Measurements from ENCODE around the gene C10orf53.

The C10orf53 gene

GRCh38 chr10:49652421-49653272 is 26.8 kb upstream of the C10orf53 start:
- H3K36me3 ChIP-seq (ENCODE audit: control insufficient read depth, insufficient read depth, low read length), result no peaks in the 10 kb centered on the region
- no peaks in the 10 kb centered on the region for H3K9me3 ChIP-seq (ENCODE audit: control insufficient read depth, low read length)
- no peaks in the 10 kb centered on the region for H3K27me3 ChIP-seq (replicated peaks; ENCODE audit: control insufficient read depth, insufficient read depth, low read length, poor library complexity, severe bottlenecking)
- no peaks in the 10 kb centered on the region for H3K4me1 ChIP-seq (ENCODE audit: control insufficient read depth, insufficient read depth, low read length, poor library complexity, severe bottlenecking)
- no peak overlapping the region for H3K27ac ChIP-seq (ENCODE audit: insufficient read depth, low read length, poor library complexity, severe bottlenecking)
- DNase-seq, result no peak
- H3K4me3 ChIP-seq (ENCODE audit: insufficient read depth, low read depth, low read length, poor library complexity, severe bottlenecking), result no peak overlapping the region

DNA sequence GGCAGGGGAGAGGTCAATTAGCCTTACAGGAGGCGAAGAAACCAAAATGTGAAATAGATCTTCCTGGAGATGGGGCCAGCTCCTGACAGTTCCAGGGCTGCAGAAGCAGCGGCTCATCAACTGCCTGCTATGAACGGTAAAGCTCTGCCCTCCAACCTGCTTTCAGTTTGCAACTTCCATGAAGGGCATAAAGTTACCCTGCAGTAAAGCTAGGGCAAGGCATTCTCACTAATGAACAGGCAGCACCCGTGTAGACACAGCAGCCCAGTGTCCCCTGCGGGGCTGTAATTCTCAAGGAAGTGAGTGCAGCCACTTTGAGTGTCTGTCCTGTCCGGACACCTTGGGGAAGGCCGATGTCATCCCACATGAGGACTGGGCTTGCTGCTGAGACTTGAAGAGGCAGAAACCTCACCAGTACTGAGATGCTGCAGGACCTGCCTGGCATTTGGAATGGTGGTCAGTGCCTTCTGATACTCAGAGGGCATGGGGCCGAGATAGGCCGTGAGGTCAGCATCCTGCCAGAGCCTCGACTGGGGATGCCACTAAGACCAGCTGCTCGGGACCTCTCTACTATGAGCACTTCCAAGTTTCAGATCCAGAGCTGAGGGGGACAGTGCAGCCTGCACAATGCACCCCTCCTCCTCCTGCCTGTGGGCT is 26.1 kb upstream of the C10orf53 start:
- no peak for DNase-seq
- Histone ChIP-seq H3K27me3 (replicated peaks; ENCODE audit: control insufficient read depth, insufficient read depth, low read length, poor library complexity, severe bottlenecking) (no peaks in the 10 kb centered on the region), H3K4me1 (ENCODE audit: control insufficient read depth, insufficient read depth, low read length, poor library complexity, severe bottlenecking) (no peaks in the 10 kb centered on the region), H3K27ac (ENCODE audit: insufficient read depth, low read length, poor library complexity, severe bottlenecking) (no peak overlapping the region), H3K4me3 (ENCODE audit: insufficient read depth, low read depth, low read length, poor library complexity, severe bottlenecking) (no peak overlapping the region), H3K36me3 (ENCODE audit: control insufficient read depth, insufficient read depth, low read length) (no peaks in the 10 kb centered on the region), H3K9me3 (ENCODE audit: control insufficient read depth, low read length) (no peaks in the 10 kb centered on the region)

DNA sequence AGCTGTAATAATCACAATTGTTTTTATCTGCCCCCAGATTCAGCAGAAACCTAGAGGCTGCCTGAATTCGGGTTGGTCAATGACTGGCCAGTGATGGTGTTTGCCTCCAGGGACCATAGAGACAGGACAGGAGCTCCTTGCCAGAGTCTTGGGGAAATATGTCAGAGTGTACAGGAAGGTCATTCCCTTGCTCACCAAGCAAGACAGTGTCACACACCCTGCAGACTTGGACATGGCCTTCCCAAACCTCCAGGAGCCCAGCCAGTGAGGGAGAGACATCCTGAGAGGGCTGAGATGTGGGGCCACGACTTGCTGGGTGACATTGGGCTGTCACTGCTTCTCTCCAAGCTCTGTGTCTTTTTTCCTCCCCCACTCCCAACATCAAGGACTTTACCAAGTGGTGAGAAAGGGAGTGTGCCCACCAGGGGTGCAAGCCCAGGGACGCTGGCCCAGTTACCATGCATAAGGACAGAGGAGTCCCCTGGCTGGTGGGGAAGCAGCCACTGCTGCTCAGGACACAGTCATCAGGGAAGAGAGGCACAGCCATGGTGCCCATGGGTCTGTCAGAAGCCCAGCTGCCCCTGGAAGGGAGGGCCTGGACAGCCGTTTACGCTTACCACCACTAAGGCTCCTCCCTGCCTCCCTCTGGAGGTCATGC is 25.3 kb upstream of the C10orf53 start:
- Histone ChIP-seq H3K9me3 (ENCODE audit: control insufficient read depth, low read length) (no peaks in the 10 kb centered on the region), H3K4me1 (ENCODE audit: control insufficient read depth, insufficient read depth, low read length, poor library complexity, severe bottlenecking) (no peaks in the 10 kb centered on the region), H3K4me3 (ENCODE audit: insufficient read depth, low read depth, low read length, poor library complexity, severe bottlenecking) (no peak overlapping the region), H3K36me3 (ENCODE audit: control insufficient read depth, insufficient read depth, low read length) (no peaks in the 10 kb centered on the region), H3K27me3 (replicated peaks; ENCODE audit: control insufficient read depth, insufficient read depth, low read length, poor library complexity, severe bottlenecking) (no peaks in the 10 kb centered on the region), H3K27ac (ENCODE audit: insufficient read depth, low read length, poor library complexity, severe bottlenecking) (no peak overlapping the region)
- no peak for DNase-seq

DNA sequence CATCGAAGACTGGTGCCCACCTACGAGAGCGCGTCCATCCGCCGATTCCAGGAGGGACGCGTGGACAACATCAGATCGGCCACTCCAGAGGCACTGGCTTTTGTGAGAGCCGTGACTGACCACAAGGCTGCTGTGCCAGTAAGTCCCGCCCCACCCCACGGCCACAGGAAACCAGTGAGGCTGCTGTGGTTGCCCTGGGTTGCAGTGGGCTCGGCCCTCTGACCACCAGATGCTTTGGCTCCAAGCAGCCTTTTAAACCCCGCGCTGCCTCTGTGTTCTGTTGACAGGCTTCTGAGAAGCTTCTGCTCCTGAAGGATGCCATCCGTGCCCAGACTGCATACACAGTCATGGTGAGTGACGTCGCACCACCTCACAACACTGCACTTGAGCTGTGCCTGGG is 24.4 kb upstream of the C10orf53 start:
- Histone ChIP-seq H3K36me3 (ENCODE audit: control insufficient read depth, insufficient read depth, low read length) (no peaks in the 10 kb centered on the region), H3K4me1 (ENCODE audit: control insufficient read depth, insufficient read depth, low read length, poor library complexity, severe bottlenecking) (no peaks in the 10 kb centered on the region), H3K27me3 (replicated peaks; ENCODE audit: control insufficient read depth, insufficient read depth, low read length, poor library complexity, severe bottlenecking) (no peaks in the 10 kb centered on the region), H3K9me3 (ENCODE audit: control insufficient read depth, low read length) (no peaks in the 10 kb centered on the region), H3K4me3 (ENCODE audit: insufficient read depth, low read depth, low read length, poor library complexity, severe bottlenecking) (no peak overlapping the region), H3K27ac (ENCODE audit: insufficient read depth, low read length, poor library complexity, severe bottlenecking) (no peak overlapping the region)
- DNase-seq, result no peak

GRCh38 chr10:49656845-49657493 is 22.5 kb upstream of the C10orf53 start:
- no peaks in the 10 kb centered on the region for H3K27me3 ChIP-seq (replicated peaks; ENCODE audit: control insufficient read depth, insufficient read depth, low read length, poor library complexity, severe bottlenecking)
- H3K36me3 ChIP-seq (ENCODE audit: control insufficient read depth, insufficient read depth, low read length), result no peaks in the 10 kb centered on the region
- H3K4me1 ChIP-seq (ENCODE audit: control insufficient read depth, insufficient read depth, low read length, poor library complexity, severe bottlenecking), result no peaks in the 10 kb centered on the region
- no peak overlapping the region for H3K4me3 ChIP-seq (ENCODE audit: insufficient read depth, low read depth, low read length, poor library complexity, severe bottlenecking)
- DNase-seq, result no peak
- H3K27ac ChIP-seq (ENCODE audit: insufficient read depth, low read length, poor library complexity, severe bottlenecking), result no peak overlapping the region
- no peaks in the 10 kb centered on the region for H3K9me3 ChIP-seq (ENCODE audit: control insufficient read depth, low read length)

DNA sequence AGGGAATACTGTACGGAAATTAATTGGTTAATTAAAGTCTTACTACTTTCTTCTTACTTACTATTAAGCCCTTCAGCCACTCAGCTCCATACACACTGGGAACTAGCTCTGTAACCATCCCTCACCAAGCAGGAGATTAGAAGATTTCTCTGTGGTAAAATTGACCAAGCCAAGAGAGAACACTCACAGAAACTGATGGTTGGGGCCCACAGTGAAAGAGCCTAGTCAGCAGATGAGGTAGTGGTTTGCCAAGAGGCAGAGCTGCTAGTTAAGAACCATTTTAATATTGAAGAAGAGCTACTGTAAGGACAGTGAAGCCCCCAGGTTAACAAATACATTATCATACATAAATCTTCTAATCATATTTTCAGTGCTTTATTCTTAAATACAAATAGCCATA is 21.8 kb upstream of the C10orf53 start:
- Histone ChIP-seq H3K9me3 (ENCODE audit: control insufficient read depth, low read length) (no peaks in the 10 kb centered on the region), H3K36me3 (ENCODE audit: control insufficient read depth, insufficient read depth, low read length) (no peaks in the 10 kb centered on the region), H3K27ac (ENCODE audit: insufficient read depth, low read length, poor library complexity, severe bottlenecking) (no peak overlapping the region), H3K27me3 (replicated peaks; ENCODE audit: control insufficient read depth, insufficient read depth, low read length, poor library complexity, severe bottlenecking) (no peaks in the 10 kb centered on the region), H3K4me3 (ENCODE audit: insufficient read depth, low read depth, low read length, poor library complexity, severe bottlenecking) (no peak overlapping the region), H3K4me1 (ENCODE audit: control insufficient read depth, insufficient read depth, low read length, poor library complexity, severe bottlenecking) (no peaks in the 10 kb centered on the region)
- DNase-seq, result no peak

GRCh38 chr10:49661140-49661856 is 18.2 kb upstream of the C10orf53 start:
- Histone ChIP-seq H3K27ac (ENCODE audit: insufficient read depth, low read length, poor library complexity, severe bottlenecking) (no peak overlapping the region), H3K36me3 (ENCODE audit: control insufficient read depth, insufficient read depth, low read length) (no peaks in the 10 kb centered on the region), H3K27me3 (replicated peaks; ENCODE audit: control insufficient read depth, insufficient read depth, low read length, poor library complexity, severe bottlenecking) (no peaks in the 10 kb centered on the region), H3K4me1 (ENCODE audit: control insufficient read depth, insufficient read depth, low read length, poor library complexity, severe bottlenecking) (no peaks in the 10 kb centered on the region), H3K4me3 (ENCODE audit: insufficient read depth, low read depth, low read length, poor library complexity, severe bottlenecking) (no peak overlapping the region), H3K9me3 (ENCODE audit: control insufficient read depth, low read length) (no peaks in the 10 kb centered on the region)
- DNase-seq, result no peak

- H3K36me3 ChIP-seq (ENCODE audit: control insufficient read depth, insufficient read depth, low read length), result no peaks in the 10 kb centered on the region
- no peak overlapping the region for H3K4me3 ChIP-seq (ENCODE audit: insufficient read depth, low read depth, low read length, poor library complexity, severe bottlenecking)
- no peaks in the 10 kb centered on the region for H3K9me3 ChIP-seq (ENCODE audit: control insufficient read depth, low read length)
- no peak overlapping the region for H3K27ac ChIP-seq (ENCODE audit: insufficient read depth, low read length, poor library complexity, severe bottlenecking)
- DNase-seq, result no peak
- no peaks in the 10 kb centered on the region for H3K4me1 ChIP-seq (ENCODE audit: control insufficient read depth, insufficient read depth, low read length, poor library complexity, severe bottlenecking)
- peaks cover 4% of the 10 kb centered on the region for H3K27me3 ChIP-seq (replicated peaks; ENCODE audit: control insufficient read depth, insufficient read depth, low read length, poor library complexity, severe bottlenecking)
These were observed 17.2 kb upstream of the C10orf53 start for GRCh38 chr10:49662169-49662830.

DNA sequence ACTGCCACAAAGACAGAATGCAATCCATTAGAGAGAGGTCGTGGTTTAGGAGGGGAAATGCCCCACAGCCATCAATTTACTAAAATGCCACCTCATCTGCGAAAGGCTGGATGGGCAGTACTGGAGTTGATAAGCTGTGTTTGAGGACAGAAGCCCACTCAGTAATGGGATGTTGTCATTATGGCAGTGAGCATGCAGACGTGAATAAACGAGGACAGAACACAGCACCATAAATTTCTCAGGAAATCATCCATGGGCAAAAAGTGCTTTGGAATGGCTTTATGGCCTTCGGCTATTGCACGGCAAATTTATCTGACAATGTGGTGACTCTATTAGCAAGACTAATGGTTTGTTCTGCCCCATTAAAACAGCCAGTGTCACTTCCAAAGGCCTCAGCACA is 15.9 kb upstream of the C10orf53 start:
- H3K9me3 ChIP-seq (ENCODE audit: control insufficient read depth, low read length), result no peaks in the 10 kb centered on the region
- H3K36me3 ChIP-seq (ENCODE audit: control insufficient read depth, insufficient read depth, low read length), result no peaks in the 10 kb centered on the region
- H3K27ac ChIP-seq (ENCODE audit: insufficient read depth, low read length, poor library complexity, severe bottlenecking), result no peak overlapping the region
- H3K4me1 ChIP-seq (ENCODE audit: control insufficient read depth, insufficient read depth, low read length, poor library complexity, severe bottlenecking), result no peaks in the 10 kb centered on the region
- DNase-seq, result no peak
- no peak overlapping the region for H3K4me3 ChIP-seq (ENCODE audit: insufficient read depth, low read depth, low read length, poor library complexity, severe bottlenecking)
- H3K27me3 ChIP-seq (replicated peaks; ENCODE audit: control insufficient read depth, insufficient read depth, low read length, poor library complexity, severe bottlenecking), result peaks cover 4% of the 10 kb centered on the region
